Loucy (cell line): ENCODE data around the gene LRP1-AS.

ENCODE experiments used
- H2AFZ ChIP-seq: fragments of 200-600 bp; sonication (generic); 2 replicates; pipeline ENCODE4 v1.6.0; 2016; ENCODE audit warnings: antibody characterized with exemption, mild to moderate bottlenecking, low read length, moderate library complexity
- H3F3A ChIP-seq: fragments of 200-600 bp; 2 replicates; pipeline ENCODE4 v1.6.0; 2016; ENCODE audit warnings: antibody characterized with exemption, low read depth, mild to moderate bottlenecking
- H3K27me3 ChIP-seq: fragments of 200-600 bp; sonication (generic); 2 replicates; pipeline ENCODE4 v1.6.1; 2014; ENCODE audit warnings: low read length, mild to moderate bottlenecking; ENCODE audit not compliant: insufficient read depth, poor library complexity, severe bottlenecking
- H3K36me3 ChIP-seq: fragments of 200-600 bp; sonication (generic); 2 replicates; pipeline ENCODE4 v1.6.1; 2016; ENCODE audit warnings: low read length; ENCODE audit not compliant: insufficient read depth
- H3K4me1 ChIP-seq: fragments of 200-600 bp; sonication (generic); 2 replicates; pipeline ENCODE4 v1.5.1; 2014; ENCODE audit warnings: low read length, mild to moderate bottlenecking; ENCODE audit not compliant: insufficient read depth, poor library complexity, severe bottlenecking
- H3K4me2 ChIP-seq: fragments of 200-600 bp; sonication (generic); 2 replicates; pipeline ENCODE4 v1.6.0; 2014; ENCODE audit warnings: antibody characterized with exemption, low read length, low read depth, mild to moderate bottlenecking; ENCODE audit not compliant: poor library complexity, severe bottlenecking
- H3K4me3 ChIP-seq: fragments of 200-600 bp; sonication (generic); 2 replicates; pipeline ENCODE4 v1.5.1; 2014; ENCODE audit warnings: low read length, mild to moderate bottlenecking, mixed read lengths; ENCODE audit not compliant: poor library complexity, severe bottlenecking
- H3K79me2 ChIP-seq: fragments of 200-600 bp; sonication (generic); 2 replicates; pipeline ENCODE4 v1.6.1; 2014; ENCODE audit warnings: low read length; ENCODE audit not compliant: insufficient read depth
- H3K9ac ChIP-seq: fragments of 200-600 bp; sonication (generic); 2 replicates; pipeline ENCODE4 v1.6.0; 2014; ENCODE audit warnings: mild to moderate bottlenecking, low read depth, low read length, moderate library complexity; ENCODE audit not compliant: poor library complexity, severe bottlenecking
- H3K9me2 ChIP-seq: fragments of 200-600 bp; sonication (generic); replicated peaks from 2 replicates; pipeline ENCODE4 v1.6.1; 2016; ENCODE audit warnings: low read depth, low read length, mixed read lengths
- H3K9me3 ChIP-seq: fragments of 200-600 bp; sonication (generic); 2 replicates; pipeline ENCODE4 v1.6.1; 2014; ENCODE audit warnings: mild to moderate bottlenecking, antibody characterized with exemption, low read length, low read depth; ENCODE audit not compliant: insufficient read depth
- H4K20me1 ChIP-seq: fragments of 200-600 bp; sonication (generic); 2 replicates; pipeline ENCODE4 v1.6.0; 2014; ENCODE audit warnings: antibody characterized with exemption, low read length, mild to moderate bottlenecking; ENCODE audit not compliant: insufficient read depth, poor library complexity, severe bottlenecking
- EZH2phosphoT487 ChIP-seq: fragments of 200-600 bp; IDR thresholded peaks from 2 replicates; pipeline ENCODE4 v1.6.1; 2018; ENCODE audit warnings: antibody characterized with exemption, mild to moderate bottlenecking, moderate library complexity, borderline replicate concordance
- TF ChIP-seq, protein P1 (sequence below): fragments of 200-600 bp; sonication (generic); conservative IDR thresholded peaks from 2 replicates; pipeline ENCODE4 v1.5.1; 2014; ENCODE audit warnings: mild to moderate bottlenecking, antibody characterized with exemption, low read length

The LRP1-AS gene

DNA sequence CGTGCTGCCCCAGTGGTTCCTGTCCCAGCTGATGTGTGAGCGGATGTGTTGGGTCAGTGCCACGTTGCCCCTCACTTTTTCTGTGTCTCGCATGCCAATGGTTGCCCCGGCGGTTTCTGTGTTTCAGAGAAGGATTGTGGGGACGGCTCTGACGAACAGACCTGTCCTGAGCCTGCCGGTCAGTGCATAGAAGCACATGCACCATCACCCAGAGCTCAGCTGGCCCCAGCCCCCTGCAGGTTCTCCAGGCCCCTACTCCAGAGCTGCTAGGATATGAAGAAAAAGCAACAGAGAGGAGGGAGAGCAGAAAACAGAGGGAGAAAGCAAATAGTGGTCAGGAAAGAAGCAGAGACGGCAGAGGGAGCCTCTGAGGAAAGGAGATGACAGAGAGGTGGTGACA is 20.6 kb upstream of the LRP1-AS start:
- H4K20me1 ChIP-seq: no peaks in the 10 kb centered on the region
- no peak overlapping the region for H3K4me3 ChIP-seq
- H3K27me3 ChIP-seq: no peaks in the 10 kb centered on the region
- TF ChIP-seq, protein P1, sequence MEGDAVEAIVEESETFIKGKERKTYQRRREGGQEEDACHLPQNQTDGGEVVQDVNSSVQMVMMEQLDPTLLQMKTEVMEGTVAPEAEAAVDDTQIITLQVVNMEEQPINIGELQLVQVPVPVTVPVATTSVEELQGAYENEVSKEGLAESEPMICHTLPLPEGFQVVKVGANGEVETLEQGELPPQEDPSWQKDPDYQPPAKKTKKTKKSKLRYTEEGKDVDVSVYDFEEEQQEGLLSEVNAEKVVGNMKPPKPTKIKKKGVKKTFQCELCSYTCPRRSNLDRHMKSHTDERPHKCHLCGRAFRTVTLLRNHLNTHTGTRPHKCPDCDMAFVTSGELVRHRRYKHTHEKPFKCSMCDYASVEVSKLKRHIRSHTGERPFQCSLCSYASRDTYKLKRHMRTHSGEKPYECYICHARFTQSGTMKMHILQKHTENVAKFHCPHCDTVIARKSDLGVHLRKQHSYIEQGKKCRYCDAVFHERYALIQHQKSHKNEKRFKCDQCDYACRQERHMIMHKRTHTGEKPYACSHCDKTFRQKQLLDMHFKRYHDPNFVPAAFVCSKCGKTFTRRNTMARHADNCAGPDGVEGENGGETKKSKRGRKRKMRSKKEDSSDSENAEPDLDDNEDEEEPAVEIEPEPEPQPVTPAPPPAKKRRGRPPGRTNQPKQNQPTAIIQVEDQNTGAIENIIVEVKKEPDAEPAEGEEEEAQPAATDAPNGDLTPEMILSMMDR: no peak
- TF ChIP-seq EZH2phosphoT487: no peak
- H2AFZ ChIP-seq: no peak overlapping the region
- no peak overlapping the region for H3K4me2 ChIP-seq
- no peaks in the 10 kb centered on the region for H3K79me2 ChIP-seq
- H3F3A ChIP-seq: no peaks in the 10 kb centered on the region
- no peak overlapping the region for H3K9ac ChIP-seq
- H3K36me3 ChIP-seq: no peaks in the 10 kb centered on the region
- H3K4me1 ChIP-seq: no peaks in the 10 kb centered on the region
- H3K9me3 ChIP-seq: no peaks in the 10 kb centered on the region
- no peaks in the 10 kb centered on the region for H3K9me2 ChIP-seq

DNA sequence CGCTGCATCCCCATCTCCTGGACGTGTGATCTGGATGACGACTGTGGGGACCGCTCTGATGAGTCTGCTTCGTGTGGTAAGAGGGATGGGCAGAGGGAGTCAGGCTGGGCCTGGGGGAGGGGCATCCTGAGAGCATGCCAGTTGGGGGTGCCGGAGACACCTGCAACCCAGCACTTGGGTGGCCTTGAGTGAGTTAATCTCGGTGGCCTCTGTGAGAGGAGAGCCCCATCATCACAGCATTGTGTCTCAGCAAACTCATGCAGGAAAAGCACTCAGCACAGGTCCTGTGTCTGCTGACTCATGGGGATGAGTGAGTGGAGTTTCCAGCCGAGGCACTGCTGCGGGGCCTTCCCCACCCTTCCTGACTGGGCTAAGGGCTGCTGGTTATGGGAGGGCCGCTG is 19.6 kb upstream of the LRP1-AS start:
- no peak overlapping the region for H3K9ac ChIP-seq
- no peaks in the 10 kb centered on the region for H3K9me3 ChIP-seq
- H3K36me3 ChIP-seq: no peaks in the 10 kb centered on the region
- no peaks in the 10 kb centered on the region for H3K4me1 ChIP-seq
- H3K4me2 ChIP-seq: no peak overlapping the region
- no peaks in the 10 kb centered on the region for H4K20me1 ChIP-seq
- no peaks in the 10 kb centered on the region for H3K27me3 ChIP-seq
- TF ChIP-seq EZH2phosphoT487: no peak
- TF ChIP-seq, protein P1: no peak
- H3K4me3 ChIP-seq: no peak overlapping the region
- H2AFZ ChIP-seq: no peak overlapping the region
- no peaks in the 10 kb centered on the region for H3K9me2 ChIP-seq
- H3K79me2 ChIP-seq: no peaks in the 10 kb centered on the region
- H3F3A ChIP-seq: no peaks in the 10 kb centered on the region

DNA sequence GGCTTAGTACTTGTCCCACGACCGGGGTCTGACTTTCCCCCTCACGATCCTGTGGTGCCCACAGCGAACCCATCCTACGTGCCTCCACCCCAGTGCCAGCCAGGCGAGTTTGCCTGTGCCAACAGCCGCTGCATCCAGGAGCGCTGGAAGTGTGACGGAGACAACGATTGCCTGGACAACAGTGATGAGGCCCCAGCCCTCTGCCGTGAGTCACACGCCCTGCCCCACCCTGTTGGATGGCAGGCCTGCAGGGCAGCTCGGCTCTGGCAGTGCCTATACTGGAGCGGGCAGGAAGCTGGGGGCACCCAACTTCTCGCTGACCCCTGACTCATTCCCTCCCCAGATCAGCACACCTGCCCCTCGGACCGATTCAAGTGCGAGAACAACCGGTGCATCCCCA is 18.3 kb upstream of the LRP1-AS start:
- Histone ChIP-seq H3K9me3 (no peaks in the 10 kb centered on the region), H3F3A (no peaks in the 10 kb centered on the region), H3K9ac (no peak overlapping the region), H3K9me2 (no peaks in the 10 kb centered on the region), H3K27me3 (no peaks in the 10 kb centered on the region), H3K36me3 (no peaks in the 10 kb centered on the region), H3K4me2 (no peak overlapping the region), H3K4me3 (no peak overlapping the region), H2AFZ (no peak overlapping the region), H3K4me1 (no peaks in the 10 kb centered on the region), H4K20me1 (no peaks in the 10 kb centered on the region), H3K79me2 (no peaks in the 10 kb centered on the region)
- no peak for TF ChIP-seq EZH2phosphoT487
- TF ChIP-seq, protein P1: no peak
